K562 (cell line): ENCODE measurements around the gene EHMT2.

Experiments used
- CTCF ChIP-seq, 3 experiments: IDR thresholded peaks in 2 of 3; conservative IDR thresholded peaks in 1 of 3; 2 replicates each; pipeline ENCODE4 v1.5.1; 2011 to 2012; ENCODE audit warnings: low read length in 3 of 3, mild to moderate bottlenecking in 3 of 3, control low read depth in 2 of 3, improper control_type of control experiment in 1 of 3, inconsistent platforms in 1 of 3, low read depth in 1 of 3, mixed read lengths in 1 of 3, moderate library complexity in 1 of 3; ENCODE audit not compliant: insufficient read depth in 2 of 3
- JUN ChIP-seq, 2 experiments: sonication (generic) in 1 of 2; formaldehyde crosslinking in 1 of 2; IDR thresholded peaks; 2 replicates each; pipeline versions ENCODE4 v1.6.1 to v1.8.0; 2012 to 2022; ENCODE audit warnings: borderline replicate concordance in 2 of 2, mild to moderate bottlenecking in 2 of 2, improper control_type of control experiment in 1 of 2, low read depth in 1 of 2, low read length in 1 of 2, missing genetic modification reagents in 1 of 2
- PRMT5 ChIP-seq: sonication (generic); formaldehyde crosslinking; IDR thresholded peaks from 2 replicates; pipeline ENCODE4 v1.5.0; 2020; ENCODE audit warnings: missing genetic modification reagents
- RBM22 ChIP-seq: fragments of 200-400 bp; formaldehyde crosslinking; IDR thresholded peaks from 2 replicates; pipeline ENCODE4 v1.6.1; 2018; ENCODE audit warnings: low read length, low read depth; ENCODE audit not compliant: poor library complexity, severe bottlenecking
- RCOR1 ChIP-seq, 2 experiments: IDR thresholded peaks; 2 replicates each; pipeline ENCODE4 v1.6.1; 2012; ENCODE audit warnings: low read depth in 2 of 2, low read length in 2 of 2, borderline replicate concordance in 1 of 2, improper control_type of control experiment in 1 of 2
- RFX5 ChIP-seq: IDR thresholded peaks from 2 replicates; pipeline ENCODE4 v1.6.1; 2011; ENCODE audit warnings: low read depth, mild to moderate bottlenecking, improper control_type of control experiment, low read length
- SIN3A ChIP-seq, 2 experiments: fragments of 150-350 bp in 1 of 2; IDR thresholded peaks; 2 replicates each; pipeline ENCODE4 v1.6.1; 2011 to 2016; ENCODE audit warnings: borderline replicate concordance in 2 of 2, low read depth in 2 of 2, low read length in 2 of 2, mild to moderate bottlenecking in 2 of 2, moderate library complexity in 2 of 2; ENCODE audit not compliant: control insufficient read depth in 1 of 2
- SMARCA4 ChIP-seq: fragments of 450-650 bp; IDR thresholded peaks from 2 replicates; pipeline ENCODE4 v1.6.1; 2016
- SRF ChIP-seq, 2 experiments: fragments of 250-450, 450-650 bp in 1 of 2; sonication (Bioruptor Pico) in 1 of 2; sonication (generic) in 1 of 2; formaldehyde crosslinking; IDR thresholded peaks; 2 replicates each; pipeline versions ENCODE4 v1.5.0 to v1.5.1; 2020 to 2022; ENCODE audit warnings: mild to moderate bottlenecking in 1 of 2, missing genetic modification reagents in 1 of 2
- SRSF9 ChIP-seq: fragments of 200-400 bp; formaldehyde crosslinking; IDR thresholded peaks from 2 replicates; pipeline ENCODE4 v1.6.1; 2017; ENCODE audit warnings: low read depth, low read length, borderline replicate concordance
- TCFL5 ChIP-seq: fragments of 250-450 bp; sonication (Bioruptor Pico); conservative IDR thresholded peaks from 2 replicates; pipeline ENCODE4 v1.6.1; 2021; ENCODE audit warnings: mild to moderate bottlenecking, moderate library complexity, matching md5 sums
- WHSC1 ChIP-seq: IDR thresholded peaks from one replicate; pipeline ENCODE4 v1.6.1; 2012; ENCODE audit warnings: low read length, control low read depth, inconsistent platforms
- ZNF121 ChIP-seq: sonication (generic); formaldehyde crosslinking; conservative IDR thresholded peaks from 2 replicates; pipeline ENCODE4 v1.8.0; 2022; ENCODE audit warnings: missing genetic modification reagents
- TF ChIP-seq, protein P1 (sequence below): fragments of 250-450 bp; sonication (Bioruptor Pico); IDR thresholded peaks from 2 replicates; pipeline ENCODE4 v1.5.0; 2021

DNA sequence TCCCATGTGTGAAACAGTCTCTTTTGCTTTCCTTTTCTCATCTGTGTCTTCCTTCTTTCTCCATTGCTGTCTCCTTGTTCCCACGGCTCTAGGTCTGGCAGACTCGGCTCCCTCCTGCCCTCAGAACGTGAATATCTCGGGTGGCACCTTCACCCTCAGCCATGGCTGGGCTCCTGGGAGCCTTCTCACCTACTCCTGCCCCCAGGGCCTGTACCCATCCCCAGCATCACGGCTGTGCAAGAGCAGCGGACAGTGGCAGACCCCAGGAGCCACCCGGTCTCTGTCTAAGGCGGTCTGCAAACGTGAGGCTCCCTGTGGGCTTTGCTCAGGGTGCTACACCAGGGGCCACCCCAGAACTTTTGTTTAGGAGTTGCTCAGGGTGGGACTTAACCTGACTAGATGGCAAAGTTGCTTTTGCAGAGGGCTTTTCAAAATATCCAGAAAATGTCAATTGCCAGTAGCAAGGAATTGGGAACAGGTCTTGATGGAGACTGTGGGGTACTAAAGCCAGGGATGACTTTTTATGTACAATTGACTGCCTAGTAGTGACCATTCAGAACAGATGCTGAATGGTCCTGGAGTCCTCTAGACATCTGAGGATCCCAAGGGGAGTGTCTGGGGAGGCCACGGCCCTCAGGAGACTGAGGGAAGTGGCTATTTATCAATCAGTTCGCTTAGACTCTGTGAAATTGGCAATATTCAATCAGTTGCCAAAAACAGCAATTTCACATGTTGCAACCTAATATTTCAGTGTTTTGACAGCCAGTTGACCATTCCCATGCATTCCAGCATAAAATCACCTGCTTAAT lies 30.6 kb upstream of the EHMT2 start:
- no peak for TF ChIP-seq PRMT5 (CRISPR knock-in tag)
- TF ChIP-seq SMARCA4, result no peak
- TF ChIP-seq CTCF (IDR thresholded peaks at IDR 0.05 in 2 of 3, conservative IDR thresholded peaks at IDR 0.05 in 1 of 3; ENCODE audit: insufficient read depth in 2 of 3, low read depth in 1 of 3, low read length in 3 of 3), result no peak
- TF ChIP-seq RCOR1 (IDR thresholded peaks at IDR 0.05; ENCODE audit: borderline replicate concordance in 1 of 2, low read depth in 2 of 2, low read length in 2 of 2), result no peak
- no peak for TF ChIP-seq RFX5
- TF ChIP-seq JUN (IDR thresholded peaks at IDR 0.05; ENCODE audit: borderline replicate concordance, low read depth, low read length), result no peak
- no peak for TF ChIP-seq JUN (CRISPR knock-in tag; IDR thresholded peaks at IDR 0.05; ENCODE audit: borderline replicate concordance)
- no peak for TF ChIP-seq WHSC1
- TF ChIP-seq SRF (CRISPR knock-in tag; IDR thresholded peaks at IDR 0.05), result no peak
- TF ChIP-seq TCFL5, result no peak
- TF ChIP-seq SRSF9, result no peak
- no peak for TF ChIP-seq ZNF121 (CRISPR knock-in tag)
- TF ChIP-seq SIN3A (IDR thresholded peaks at IDR 0.05; ENCODE audit: borderline replicate concordance in 2 of 2, control insufficient read depth in 1 of 2, low read depth in 2 of 2, low read length in 2 of 2), result no peak
- no peak for TF ChIP-seq RBM22
- TF ChIP-seq, protein P1, sequence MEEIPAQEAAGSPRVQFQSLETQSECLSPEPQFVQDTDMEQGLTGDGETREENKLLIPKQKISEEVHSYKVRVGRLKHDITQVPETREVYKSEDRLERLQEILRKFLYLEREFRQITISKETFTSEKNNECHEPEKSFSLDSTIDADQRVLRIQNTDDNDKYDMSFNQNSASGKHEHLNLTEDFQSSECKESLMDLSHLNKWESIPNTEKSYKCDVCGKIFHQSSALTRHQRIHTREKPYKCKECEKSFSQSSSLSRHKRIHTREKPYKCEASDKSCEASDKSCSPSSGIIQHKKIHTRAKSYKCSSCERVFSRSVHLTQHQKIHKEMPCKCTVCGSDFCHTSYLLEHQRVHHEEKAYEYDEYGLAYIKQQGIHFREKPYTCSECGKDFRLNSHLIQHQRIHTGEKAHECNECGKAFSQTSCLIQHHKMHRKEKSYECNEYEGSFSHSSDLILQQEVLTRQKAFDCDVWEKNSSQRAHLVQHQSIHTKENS (CRISPR knock-in tag), result no peak
